Measurements from ENCODE around the gene NQO1.

The NQO1 gene

GRCh38 chr16:69726313-69727060 is at the start of gene NQO1:
NQO1 (minus strand) TSS chr16:69726560; CDS start chr16:69726439, 121 bp downstream.
- Histone ChIP-seq H3K27ac (peak within 1 kb of the TSS; percentile 96), H3K27me3 (ENCODE audit: insufficient read depth, low read depth) (no peaks in the 10 kb centered on the region), H2AFZ (ENCODE audit: low read depth) (peak within 1 kb of the TSS; percentile 82), H4K20me1 (ENCODE audit: insufficient read depth) (no peaks in the 10 kb centered on the region), H3K79me2 (ENCODE audit: insufficient read depth, low read depth) (peaks cover 31% of the 10 kb centered on the region; the same call in 1 of the 2 replicates), H3K4me3 (IDR thresholded peaks at IDR 0.05; ENCODE audit: insufficient read depth, low read depth, low read length) (no peak within 1 kb of the TSS), H3K9ac (peak within 1 kb of the TSS; percentile 92), H3K4me2 (peak within 1 kb of the TSS; percentile 96), H3K36me3 (ENCODE audit: insufficient read depth) (no peaks in the 10 kb centered on the region), H3K4me1 (ENCODE audit: low read depth, poor library complexity, severe bottlenecking) (peaks cover 51% of the 10 kb centered on the region)
- no peak for TF ChIP-seq CTCF (conservative IDR thresholded peaks at IDR 0.05; ENCODE audit: low read depth, low read length)

GRCh38 chr16:69775563-69775962 is 49.2 kb upstream of the NQO1 start:
- Histone ChIP-seq H3K27me3 (ENCODE audit: insufficient read depth, low read depth) (no peaks in the 10 kb centered on the region), H4K20me1 (ENCODE audit: insufficient read depth) (no peaks in the 10 kb centered on the region), H3K27ac (no peak overlapping the region)

GRCh38 chr16:69773260-69773947 is 47.0 kb upstream of the NQO1 start:
- TF ChIP-seq CTCF (conservative IDR thresholded peaks at IDR 0.05; ENCODE audit: low read depth, low read length) = no peak
- H3K4me3 ChIP-seq (IDR thresholded peaks at IDR 0.05; ENCODE audit: insufficient read depth, low read depth, low read length) = no peak overlapping the region
- H3K27me3 ChIP-seq (ENCODE audit: insufficient read depth, low read depth) = no peaks in the 10 kb centered on the region
- no peak overlapping the region for H2AFZ ChIP-seq (ENCODE audit: low read depth)
- no peaks in the 10 kb centered on the region for H4K20me1 ChIP-seq (ENCODE audit: insufficient read depth)
- H3K36me3 ChIP-seq (ENCODE audit: insufficient read depth) = no peaks in the 10 kb centered on the region
- no peak overlapping the region for H3K4me2 ChIP-seq
- no peak overlapping the region for H3K9ac ChIP-seq
- H3K27ac ChIP-seq = no peak overlapping the region
- H3K4me1 ChIP-seq (ENCODE audit: low read depth, poor library complexity, severe bottlenecking) = peaks cover 27% of the 10 kb centered on the region
- H3K79me2 ChIP-seq (ENCODE audit: insufficient read depth, low read depth) = peaks cover 48% of the 10 kb centered on the region; the same call in 1 of the 2 replicates

More at GRCh38 chr16:69775563-69775962, 49.2 kb upstream of the NQO1 start:
- Histone ChIP-seq H3K4me3 (IDR thresholded peaks at IDR 0.05; ENCODE audit: insufficient read depth, low read depth, low read length) (no peak overlapping the region), H3K4me2 (no peak overlapping the region), H3K4me1 (ENCODE audit: low read depth, poor library complexity, severe bottlenecking) (peaks cover 27% of the 10 kb centered on the region), H3K79me2 (ENCODE audit: insufficient read depth, low read depth) (peaks cover 29% of the 10 kb centered on the region; the same call in 1 of the 2 replicates), H2AFZ (ENCODE audit: low read depth) (no peak overlapping the region), H3K36me3 (ENCODE audit: insufficient read depth) (no peaks in the 10 kb centered on the region), H3K9ac (no peak overlapping the region)
- TF ChIP-seq CTCF (conservative IDR thresholded peaks at IDR 0.05; ENCODE audit: low read depth, low read length) = no peak

GRCh38 chr16:69771651-69771967 is 45.2 kb upstream of the NQO1 start:
- Histone ChIP-seq H3K9ac (no peak overlapping the region), H2AFZ (ENCODE audit: low read depth) (no peak overlapping the region), H4K20me1 (ENCODE audit: insufficient read depth) (no peaks in the 10 kb centered on the region), H3K27ac (no peak overlapping the region), H3K4me2 (no peak overlapping the region), H3K4me1 (ENCODE audit: low read depth, poor library complexity, severe bottlenecking) (peaks cover 30% of the 10 kb centered on the region), H3K79me2 (ENCODE audit: insufficient read depth, low read depth) (peaks cover 61% of the 10 kb centered on the region; the same call in 1 of the 2 replicates), H3K36me3 (ENCODE audit: insufficient read depth) (no peaks in the 10 kb centered on the region), H3K27me3 (ENCODE audit: insufficient read depth, low read depth) (no peaks in the 10 kb centered on the region), H3K4me3 (IDR thresholded peaks at IDR 0.05; ENCODE audit: insufficient read depth, low read depth, low read length) (no peak overlapping the region)
- no peak for TF ChIP-seq CTCF (conservative IDR thresholded peaks at IDR 0.05; ENCODE audit: low read depth, low read length)

Measured in KMS-11 (cell line).